H1 (cell line): ENCODE data around the gene EZH1. TPM values are rescaled to one million over a fixed set of nuclear protein-coding genes. Genes with fewer than 3 reads are reported as not detected.

Source experiments
- CTCF ChIA-PET: fragments of 300-600 bp; sonication (Branson Sonifier 250); formaldehyde crosslinking; loops from one replicate; lab custom pipeline; 2021; ENCODE audit not compliant: partially characterized antibody; lab: Charles Lee
- POLR2A ChIA-PET: fragments of 300-600 bp; sonication (Branson Sonifier 250); formaldehyde crosslinking; loops from one replicate; lab custom pipeline; 2021; ENCODE audit warnings: inconsistent platforms; ENCODE audit not compliant: partially characterized antibody; lab: Charles Lee
- DNase-seq, 2 experiments: peaks; one replicate each; pipeline versions ENCODE4 v3.0.0 to v3.0.0-alpha.2; 2010 to 2022; ENCODE audit warnings: low spot score in 2 of 2, low read depth in 1 of 2, mixed read lengths in 1 of 2
- FAIRE-seq: peaks from 2 replicates; lab custom pipeline; 2011; peaks lifted over from hg19 to GRCh38; lab: Jason Lieb, UNC
- H2AFZ ChIP-seq: 2 replicates; pipeline ENCODE4 v1.8.1; 2012; ENCODE audit warnings: low read length, inconsistent platforms
- H2AK5ac ChIP-seq: 2 replicates; pipeline ENCODE4 v1.6.1; 2013; ENCODE audit warnings: low read depth, low read length
- H2BK120ac ChIP-seq: replicated peaks from 2 replicates; pipeline ENCODE3; 2013; ENCODE audit warnings: low read depth, low read length, inconsistent platforms
- H2BK12ac ChIP-seq: 2 replicates; pipeline ENCODE4 v1.6.1; 2013; ENCODE audit warnings: low read depth, low read length
- H2BK15ac ChIP-seq: 2 replicates; pipeline ENCODE4 v1.6.1; 2013; ENCODE audit warnings: low read length
- H2BK20ac ChIP-seq: 2 replicates; pipeline ENCODE4 v1.6.1; 2013; ENCODE audit warnings: low read length
- H2BK5ac ChIP-seq: 2 replicates; pipeline ENCODE4 v1.6.1; 2013; ENCODE audit warnings: low read depth, low read length
- H3K14ac ChIP-seq: 2 replicates; pipeline ENCODE4 v1.6.1; 2013; ENCODE audit warnings: inconsistent platforms; ENCODE audit not compliant: insufficient read length
- H3K18ac ChIP-seq: 2 replicates; pipeline ENCODE4 v1.6.1; 2013; ENCODE audit warnings: low read length; ENCODE audit errors: extremely low read depth
- H3K23ac ChIP-seq: 2 replicates; pipeline ENCODE4 v1.6.1; 2013; ENCODE audit warnings: inconsistent platforms; ENCODE audit not compliant: insufficient read length
- H3K23me2 ChIP-seq: 2 replicates; pipeline ENCODE4 v1.6.1; 2013; ENCODE audit warnings: low read depth, low read length
- H3K27ac ChIP-seq: 2 replicates; pipeline ENCODE4 v1.6.1; 2011; ENCODE audit warnings: low read depth, low read length, inconsistent platforms
- H3K27me3 ChIP-seq, 4 experiments: replicated peaks in 1 of 4; 1 replicate in 1 of 4; 2 replicates in 3 of 4; pipeline versions ENCODE4 v1.6.1 to v1.8.1; 2011 to 2013; ENCODE audit warnings: low read length in 3 of 4, mild to moderate bottlenecking in 3 of 4, inconsistent platforms in 2 of 4, mixed read lengths in 2 of 4, moderate library complexity in 1 of 4; ENCODE audit not compliant: control insufficient read depth in 3 of 4, insufficient read depth in 3 of 4; ENCODE audit errors: extremely low read depth in 1 of 4
- H3K36me3 ChIP-seq, 4 experiments: 2 replicates each; pipeline versions ENCODE4 v1.6.1 to v1.8.1; 2011 to 2013; ENCODE audit warnings: mild to moderate bottlenecking in 4 of 4, low read length in 3 of 4, moderate library complexity in 2 of 4, control low read depth in 1 of 4, inconsistent platforms in 1 of 4; ENCODE audit not compliant: insufficient read depth in 4 of 4, control insufficient read depth in 2 of 4
- H3K4ac ChIP-seq: replicated peaks from 2 replicates; pipeline ENCODE3; 2013; ENCODE audit warnings: low read length, low read depth, mixed read lengths, inconsistent platforms; ENCODE audit not compliant: insufficient read length
- H3K4me1 ChIP-seq, 4 experiments: replicated peaks in 1 of 4; 1 replicate in 1 of 4; 2 replicates in 3 of 4; pipeline versions ENCODE4 v1.6.1 to v1.8.1; 2011 to 2013; ENCODE audit warnings: low read length in 3 of 4, inconsistent platforms in 2 of 4, mixed read lengths in 1 of 4; ENCODE audit not compliant: insufficient read depth in 4 of 4, control insufficient read depth in 3 of 4
- H3K4me2 ChIP-seq, 2 experiments: 2 replicates each; pipeline versions ENCODE4 v1.6.1 to v1.8.1; 2011 to 2013; ENCODE audit warnings: low read depth in 2 of 2, low read length in 2 of 2, control low read depth in 1 of 2, inconsistent platforms in 1 of 2, mild to moderate bottlenecking in 1 of 2; ENCODE audit not compliant: insufficient read depth in 1 of 2
- H3K4me3 ChIP-seq, 4 experiments: fragments of 200-600, 300-600 bp in 1 of 4; sonication (generic), shearing (Covaris generic), sonication (Bioruptor Twin) in 1 of 4; 2 replicates each; pipeline versions ENCODE4 v1.5.1 to v1.8.1; 2011 to 2016; ENCODE audit warnings: low read length in 4 of 4, low read depth in 3 of 4, control low read depth in 2 of 4, inconsistent platforms in 2 of 4, mild to moderate bottlenecking in 2 of 4, mixed read lengths in 1 of 4, moderate library complexity in 1 of 4; ENCODE audit not compliant: insufficient read depth in 2 of 4; ENCODE audit errors: extremely low read depth in 1 of 4
- H3K56ac ChIP-seq: replicated peaks from 2 replicates; pipeline ENCODE3; 2013; ENCODE audit warnings: low read depth, mild to moderate bottlenecking, mixed read lengths, low read length, inconsistent platforms; ENCODE audit not compliant: insufficient read length
- H3K79me1 ChIP-seq: 2 replicates; pipeline ENCODE4 v1.6.1; 2013; ENCODE audit warnings: low read depth, low read length, control low read depth
- H3K79me2 ChIP-seq, 2 experiments: 2 replicates each; pipeline versions ENCODE4 v1.6.1 to v1.8.1; 2012 to 2013; ENCODE audit warnings: low read length in 2 of 2, mild to moderate bottlenecking in 2 of 2, inconsistent platforms in 1 of 2; ENCODE audit not compliant: insufficient read depth in 2 of 2, control insufficient read depth in 1 of 2
- H3K9ac ChIP-seq, 4 experiments: replicated peaks in 1 of 4; 1 replicate in 1 of 4; 2 replicates in 3 of 4; pipeline versions ENCODE4 v1.6.1 to v1.8.1; 2011 to 2013; ENCODE audit warnings: low read depth in 3 of 4, low read length in 3 of 4, control low read depth in 2 of 4, mild to moderate bottlenecking in 2 of 4, moderate library complexity in 2 of 4, inconsistent platforms in 1 of 4; ENCODE audit errors: extremely low read depth in 1 of 4
- H3K9me3 ChIP-seq, 2 experiments: 2 replicates each; pipeline versions ENCODE4 v1.6.1 to v1.8.1; 2012 to 2013; ENCODE audit warnings: mild to moderate bottlenecking in 2 of 2, moderate library complexity in 2 of 2, control low read depth in 1 of 2, inconsistent platforms in 1 of 2, low read depth in 1 of 2, low read length in 1 of 2, mixed read lengths in 1 of 2; ENCODE audit not compliant: insufficient read depth in 2 of 2
- H4K20me1 ChIP-seq, 2 experiments: replicated peaks in 1 of 2; 2 replicates each; pipeline versions ENCODE3 to v1.8.1; 2011 to 2013; ENCODE audit warnings: inconsistent platforms in 2 of 2, low read length in 2 of 2, mild to moderate bottlenecking in 1 of 2; ENCODE audit not compliant: insufficient read depth in 2 of 2, control insufficient read depth in 1 of 2
- H4K5ac ChIP-seq: 2 replicates; pipeline ENCODE4 v1.6.1; 2013; ENCODE audit warnings: low read length, low read depth, mixed read lengths, inconsistent platforms; ENCODE audit not compliant: insufficient read length
- H4K8ac ChIP-seq: 2 replicates; pipeline ENCODE4 v1.8.0; 2013; ENCODE audit warnings: mild to moderate bottlenecking, moderate library complexity, low read length, inconsistent platforms; ENCODE audit not compliant: insufficient read depth; ENCODE audit errors: extremely low read depth
- H4K91ac ChIP-seq: replicated peaks from 2 replicates; pipeline ENCODE3; 2013; ENCODE audit warnings: low read length, mixed read lengths, inconsistent platforms; ENCODE audit not compliant: insufficient read length
- BACH1 ChIP-seq: IDR thresholded peaks from 2 replicates; pipeline ENCODE4 v1.6.1; 2012; ENCODE audit warnings: low read length, improper control_type of control experiment
- NRF1 ChIP-seq: IDR thresholded peaks from 2 replicates; pipeline ENCODE4 v1.6.1; 2011; ENCODE audit warnings: mild to moderate bottlenecking, low read depth, low read length, improper control_type of control experiment
- POU5F1 ChIP-seq: IDR thresholded peaks from 2 replicates; pipeline ENCODE4 v1.6.1; 2011; ENCODE audit warnings: low read depth, mild to moderate bottlenecking, low read length, moderate library complexity
- RBBP5 ChIP-seq: IDR thresholded peaks from 2 replicates; pipeline ENCODE4 v1.7.1; 2012; ENCODE audit warnings: low read depth, mild to moderate bottlenecking, inconsistent platforms, low read length, moderate library complexity, borderline replicate concordance
- SRF ChIP-seq: IDR thresholded peaks from 2 replicates; pipeline ENCODE4 v1.6.1; 2011; ENCODE audit warnings: mild to moderate bottlenecking, low read depth, low read length, moderate library complexity
- WGBS, 2 experiments: shearing (Covaris generic) in 1 of 2; methylation state at CpG; one replicate each; pipeline versions ENCODE4 v1.1.6 to v1.1.7; 2013 to 2015; ENCODE audit warnings: low lambda C conversion rate in 2 of 2, mixed read lengths in 2 of 2, inconsistent platforms in 1 of 2, low coverage in 1 of 2, missing lambda C conversion rate in 1 of 2; ENCODE audit not compliant: insufficient replicate concordance in 2 of 2, insufficient coverage in 1 of 2, insufficient read length in 1 of 2; ENCODE audit errors: extremely low coverage in 1 of 2, missing lambda C conversion rate in 1 of 2; 5-methylcytosine and 5-hydroxymethylcytosine counted together
- polyA plus RNA-seq, 7 experiments: library from polyadenylated mRNA; depleted of rRNA in 3 of 7; stranded (reverse) in 5 of 7; unstranded in 2 of 7; fragments of >200 nt in 5 of 7; fragments of 200-250 nt in 2 of 7; gene quantifications; 1 replicate in 5 of 7; 2 replicates in 1 of 7; 4 replicates in 1 of 7; pipeline versions ENCODE4 v1.2.1 to v1.2.3, GENCODE V29; 2011 to 2013; ENCODE audit warnings: missing spikeins in 2 of 7, mixed read lengths in 2 of 7
- total RNA-seq: library from RNA; stranded (reverse); fragmentation: NEBNext Ultra II Directional; extraction: Animal tissue kit (Norgen Biotek cat#: 25700); gene quantifications from 2 replicates; pipeline ENCODE4 v1.2.1, GENCODE V29; 2021

EZH1 gene
- total and polyA plus RNA-seq, 2 of the 8 experiments (the other 6 are each of a cell fraction or from before 2014, with no cell fraction given) = 17.4 to 20.8 TPM

DNA sequence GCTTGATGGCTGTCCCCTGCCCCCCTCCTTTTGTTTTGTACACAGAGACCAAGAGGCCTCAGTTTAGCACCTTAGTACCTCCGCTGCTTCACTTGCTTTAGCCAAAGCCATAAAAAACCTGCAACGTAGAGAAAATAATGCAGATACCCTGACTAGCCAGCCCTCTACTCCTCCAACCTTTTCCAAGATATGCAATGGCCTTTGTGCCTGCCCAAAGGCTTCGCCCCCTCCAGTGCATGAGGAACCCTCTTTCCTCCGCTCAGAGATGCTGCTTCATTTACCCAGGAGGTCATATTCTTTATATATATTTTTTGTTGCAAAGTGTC, 45.5 kb downstream of the EZH1 start:
- Histone ChIP-seq H3K23ac (no peak overlapping the region), H3K9ac (no peak overlapping the region), H2BK20ac (no peak overlapping the region), H4K20me1 (peaks cover 0 to 3% of the 10 kb centered on the region in 2 experiments), H3K4me3 (no peak overlapping the region), H3K27ac (no peak overlapping the region), H2BK12ac (no peak overlapping the region), H3K4ac (no peak overlapping the region), H3K36me3 (peaks cover 0 to 19% (median 7%) of the 10 kb centered on the region in 4 experiments), H3K56ac (no peak overlapping the region), H3K79me1 (no peaks in the 10 kb centered on the region), H2AK5ac (no peak overlapping the region), H4K8ac (no peak overlapping the region), H3K23me2 (no peaks in the 10 kb centered on the region; the same call in 1 of the 2 replicates), H2BK5ac (no peak overlapping the region), H3K9me3 (no peaks in the 10 kb centered on the region), H3K18ac (no peak overlapping the region), H4K91ac (no peak overlapping the region), H2BK120ac (no peak overlapping the region), H3K27me3 (no peaks in the 10 kb centered on the region), H3K4me1 (0 out of 7 replicates have a peak, but pooled peaks cover 0 to 2% (median 0%) of the 10 kb centered on the region in 4 experiments), H2AFZ (no peak overlapping the region), H2BK15ac (no peak overlapping the region), H3K14ac (no peak overlapping the region), H4K5ac (no peak overlapping the region), H3K4me2 (no peak overlapping the region), H3K79me2 (no peaks in the 10 kb centered on the region)
- DNase-seq = no peak
- 76% methylated on average over 4 of the region's 4 CpGs; no CpG with 5 or more reads in 1 of the 2 experiments for WGBS, 2 experiments
- no peak for FAIRE-seq
- ChIA-PET CTCF (interaction anchor here (1.3 to 2.2 kb wide), 4 partner anchors 9 to 121 kb away, joined by 3 to 7 read pairs (median 4); no protein-coding TSS in a partner anchor), POLR2A (interaction anchor here (0.6 to 1.6 kb wide), 6 partner anchors 10 to 125 kb away, joined by 3 to 6 read pairs (median 4); partner anchors contain the start of gene BECN1)
- TF ChIP-seq POU5F1 = no peak
- TF ChIP-seq RBBP5 = no peak
- no peak for TF ChIP-seq NRF1
- TF ChIP-seq SRF = no peak
- TF ChIP-seq BACH1 = no peak
